NB4 (cell line): Measurements from ENCODE around the gene USP46.

Source experiments
- POLR2A ChIP-seq: IDR thresholded peaks from 2 replicates; pipeline ENCODE4 v1.6.1; 2011; ENCODE audit warnings: mild to moderate bottlenecking; ENCODE audit not compliant: insufficient read length; ENCODE audit errors: extremely low read depth
- TF ChIP-seq, protein P1 (sequence below): IDR thresholded peaks from one replicate; pipeline ENCODE4 v1.5.1; 2012; ENCODE audit warnings: low read depth, low read length
- TF ChIP-seq, protein P2 (sequence below): IDR thresholded peaks from 2 replicates; pipeline ENCODE4 v1.6.1; 2011; ENCODE audit warnings: low read depth, low read length

DNA sequence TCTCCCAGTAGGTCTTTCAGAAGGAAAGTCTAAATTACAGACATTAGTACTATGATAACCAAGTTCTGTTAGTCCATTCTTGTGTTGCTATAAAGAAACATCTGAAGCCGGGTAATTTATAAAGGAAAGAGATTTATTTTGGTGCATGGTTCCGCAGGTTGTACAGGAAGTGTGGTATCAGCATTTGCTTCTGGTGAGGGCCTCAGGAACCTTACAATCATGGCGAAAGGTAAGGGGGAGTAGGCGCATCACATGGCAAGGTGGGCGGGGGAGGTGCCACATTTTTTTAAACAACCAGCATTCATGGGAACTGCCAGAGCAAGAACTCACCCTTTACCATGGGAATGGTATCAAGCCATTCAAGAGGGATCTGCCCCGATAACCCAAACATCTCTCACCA lies 26.2 kb upstream of the USP46 start:
- TF ChIP-seq, protein P1, sequence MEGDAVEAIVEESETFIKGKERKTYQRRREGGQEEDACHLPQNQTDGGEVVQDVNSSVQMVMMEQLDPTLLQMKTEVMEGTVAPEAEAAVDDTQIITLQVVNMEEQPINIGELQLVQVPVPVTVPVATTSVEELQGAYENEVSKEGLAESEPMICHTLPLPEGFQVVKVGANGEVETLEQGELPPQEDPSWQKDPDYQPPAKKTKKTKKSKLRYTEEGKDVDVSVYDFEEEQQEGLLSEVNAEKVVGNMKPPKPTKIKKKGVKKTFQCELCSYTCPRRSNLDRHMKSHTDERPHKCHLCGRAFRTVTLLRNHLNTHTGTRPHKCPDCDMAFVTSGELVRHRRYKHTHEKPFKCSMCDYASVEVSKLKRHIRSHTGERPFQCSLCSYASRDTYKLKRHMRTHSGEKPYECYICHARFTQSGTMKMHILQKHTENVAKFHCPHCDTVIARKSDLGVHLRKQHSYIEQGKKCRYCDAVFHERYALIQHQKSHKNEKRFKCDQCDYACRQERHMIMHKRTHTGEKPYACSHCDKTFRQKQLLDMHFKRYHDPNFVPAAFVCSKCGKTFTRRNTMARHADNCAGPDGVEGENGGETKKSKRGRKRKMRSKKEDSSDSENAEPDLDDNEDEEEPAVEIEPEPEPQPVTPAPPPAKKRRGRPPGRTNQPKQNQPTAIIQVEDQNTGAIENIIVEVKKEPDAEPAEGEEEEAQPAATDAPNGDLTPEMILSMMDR: no peak
- no peak for TF ChIP-seq POLR2A
- TF ChIP-seq, protein P2, sequence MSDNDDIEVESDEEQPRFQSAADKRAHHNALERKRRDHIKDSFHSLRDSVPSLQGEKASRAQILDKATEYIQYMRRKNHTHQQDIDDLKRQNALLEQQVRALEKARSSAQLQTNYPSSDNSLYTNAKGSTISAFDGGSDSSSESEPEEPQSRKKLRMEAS: no peak
